Measurements from ENCODE around the gene RPL27A.
A peak's percentile ranks its signal among the peaks of the same experiment; 100 is the strongest.
"Not testable (repeated sequence)": the region's sequence is repeated elsewhere in the genome, so short reads cannot be mapped to it uniquely, and the experiment has no call there.

Gene RPL27A

GRCh38 chr11:8649361-8649760 lies 33.2 kb upstream of the RPL27A start:
- Histone ChIP-seq H3K9me3 (ENCODE audit: control insufficient read depth in 1 of 2, low read length in 2 of 2) (no peaks in the 10 kb centered on the region), H3K36me3 (ENCODE audit: control insufficient read depth in 1 of 2, insufficient read depth in 2 of 2, low read length in 2 of 2) (peaks cover 22 to 36% of the 10 kb centered on the region in 2 donors), H3K27me3 (ENCODE audit: control insufficient read depth in 1 of 2, insufficient read depth in 2 of 2, low read length in 2 of 2) (no peaks in the 10 kb centered on the region)

GRCh38 chr11:8650401-8650990 lies 32.1 kb upstream of the RPL27A start:
- no peaks in the 10 kb centered on the region for H3K4me1 ChIP-seq (ENCODE audit: control insufficient read depth in 1 of 2, insufficient read depth in 2 of 2, low read length in 2 of 2)
- H3K9me3 ChIP-seq (ENCODE audit: control insufficient read depth in 1 of 2, low read length in 2 of 2) = no peaks in the 10 kb centered on the region
- H3K27ac ChIP-seq (ENCODE audit: low read depth, low read length) = no peak overlapping the region
- H3K36me3 ChIP-seq (ENCODE audit: control insufficient read depth in 1 of 2, insufficient read depth in 2 of 2, low read length in 2 of 2) = peaks cover 20 to 25% of the 10 kb centered on the region in 2 donors
- H3K9ac ChIP-seq (ENCODE audit: low read depth in 1 of 2, low read length in 2 of 2) = no peak overlapping the region
- H3K27me3 ChIP-seq (ENCODE audit: control insufficient read depth in 1 of 2, insufficient read depth in 2 of 2, low read length in 2 of 2) = no peaks in the 10 kb centered on the region
- no peak overlapping the region for H3K4me3 ChIP-seq (ENCODE audit: low read depth in 1 of 2, low read length in 2 of 2)

More at GRCh38 chr11:8649361-8649760, 33.2 kb upstream of the RPL27A start:
- no peak overlapping the region for H3K4me3 ChIP-seq (ENCODE audit: low read depth in 1 of 2, low read length in 2 of 2)
- H3K27ac ChIP-seq (ENCODE audit: low read depth, low read length) = no peak overlapping the region
- H3K4me1 ChIP-seq (ENCODE audit: control insufficient read depth in 1 of 2, insufficient read depth in 2 of 2, low read length in 2 of 2) = no peaks in the 10 kb centered on the region
- no peak overlapping the region for H3K9ac ChIP-seq (ENCODE audit: low read depth in 1 of 2, low read length in 2 of 2)

GRCh38 chr11:8652140-8652539 lies 30.5 kb upstream of the RPL27A start:
- H3K27ac ChIP-seq (ENCODE audit: low read depth, low read length) = no peak overlapping the region
- no peaks in the 10 kb centered on the region for H3K4me1 ChIP-seq (ENCODE audit: control insufficient read depth in 1 of 2, insufficient read depth in 2 of 2, low read length in 2 of 2)
- peaks cover 13% of the 10 kb centered on the region in 2 donors for H3K36me3 ChIP-seq (ENCODE audit: control insufficient read depth in 1 of 2, insufficient read depth in 2 of 2, low read length in 2 of 2)
- no peaks in the 10 kb centered on the region for H3K27me3 ChIP-seq (ENCODE audit: control insufficient read depth in 1 of 2, insufficient read depth in 2 of 2, low read length in 2 of 2)
- H3K4me3 ChIP-seq (ENCODE audit: low read depth in 1 of 2, low read length in 2 of 2) = no peak overlapping the region
- H3K9ac ChIP-seq (ENCODE audit: low read depth in 1 of 2, low read length in 2 of 2) = no peak overlapping the region
- no peaks in the 10 kb centered on the region for H3K9me3 ChIP-seq (ENCODE audit: control insufficient read depth in 1 of 2, low read length in 2 of 2)

- Histone ChIP-seq H3K27ac (ENCODE audit: low read depth, low read length) (no peak overlapping the region), H3K4me1 (ENCODE audit: control insufficient read depth in 1 of 2, insufficient read depth in 2 of 2, low read length in 2 of 2) (no peaks in the 10 kb centered on the region)
Measured at GRCh38 chr11:8654503-8654902, 28.1 kb upstream of the RPL27A start.

GRCh38 chr11:8656291-8656690 lies 26.3 kb upstream of the RPL27A start:
- H3K9ac ChIP-seq (ENCODE audit: low read depth in 1 of 2, low read length in 2 of 2) = no peak overlapping the region
- H3K4me1 ChIP-seq (ENCODE audit: control insufficient read depth in 1 of 2, insufficient read depth in 2 of 2, low read length in 2 of 2) = no peaks in the 10 kb centered on the region

More at GRCh38 chr11:8654503-8654902, 28.1 kb upstream of the RPL27A start:
- Histone ChIP-seq H3K27me3 (ENCODE audit: control insufficient read depth in 1 of 2, insufficient read depth in 2 of 2, low read length in 2 of 2) (no peaks in the 10 kb centered on the region), H3K9ac (ENCODE audit: low read depth in 1 of 2, low read length in 2 of 2) (no peak overlapping the region), H3K36me3 (ENCODE audit: control insufficient read depth in 1 of 2, insufficient read depth in 2 of 2, low read length in 2 of 2) (peaks cover 0 to 6% of the 10 kb centered on the region in 2 donors), H3K4me3 (ENCODE audit: low read depth in 1 of 2, low read length in 2 of 2) (no peak overlapping the region), H3K9me3 (ENCODE audit: control insufficient read depth in 1 of 2, low read length in 2 of 2) (no peaks in the 10 kb centered on the region)

GRCh38 chr11:8658321-8659057 lies 24.1 kb upstream of the RPL27A start:
- Histone ChIP-seq H3K4me3 (ENCODE audit: low read depth in 1 of 2, low read length in 2 of 2) (no peak overlapping the region), H3K27ac (ENCODE audit: low read depth, low read length) (no peak overlapping the region)

More at GRCh38 chr11:8656291-8656690, 26.3 kb upstream of the RPL27A start:
- no peaks in the 10 kb centered on the region for H3K36me3 ChIP-seq (ENCODE audit: control insufficient read depth in 1 of 2, insufficient read depth in 2 of 2, low read length in 2 of 2)
- H3K4me3 ChIP-seq (ENCODE audit: low read depth in 1 of 2, low read length in 2 of 2) = no peak overlapping the region
- H3K27me3 ChIP-seq (ENCODE audit: control insufficient read depth in 1 of 2, insufficient read depth in 2 of 2, low read length in 2 of 2) = no peaks in the 10 kb centered on the region
- H3K27ac ChIP-seq (ENCODE audit: low read depth, low read length) = no peak overlapping the region
- H3K9me3 ChIP-seq (ENCODE audit: control insufficient read depth in 1 of 2, low read length in 2 of 2) = no peaks in the 10 kb centered on the region

GRCh38 chr11:8661001-8661795 lies 21.4 kb upstream of the RPL27A start:
- Histone ChIP-seq H3K9me3 (ENCODE audit: control insufficient read depth in 1 of 2, low read length in 2 of 2) (no peaks in the 10 kb centered on the region), H3K36me3 (ENCODE audit: control insufficient read depth in 1 of 2, insufficient read depth in 2 of 2, low read length in 2 of 2) (no peaks in the 10 kb centered on the region), H3K9ac (ENCODE audit: low read depth in 1 of 2, low read length in 2 of 2) (no peak overlapping the region), H3K27me3 (ENCODE audit: control insufficient read depth in 1 of 2, insufficient read depth in 2 of 2, low read length in 2 of 2) (no peaks in the 10 kb centered on the region), H3K4me1 (ENCODE audit: control insufficient read depth in 1 of 2, insufficient read depth in 2 of 2, low read length in 2 of 2) (no peaks in the 10 kb centered on the region), H3K4me3 (ENCODE audit: low read depth in 1 of 2, low read length in 2 of 2) (no peak overlapping the region), H3K27ac (ENCODE audit: low read depth, low read length) (no peak overlapping the region)

More at GRCh38 chr11:8658321-8659057, 24.1 kb upstream of the RPL27A start:
- Histone ChIP-seq H3K27me3 (ENCODE audit: control insufficient read depth in 1 of 2, insufficient read depth in 2 of 2, low read length in 2 of 2) (no peaks in the 10 kb centered on the region), H3K4me1 (ENCODE audit: control insufficient read depth in 1 of 2, insufficient read depth in 2 of 2, low read length in 2 of 2) (no peaks in the 10 kb centered on the region), H3K36me3 (ENCODE audit: control insufficient read depth in 1 of 2, insufficient read depth in 2 of 2, low read length in 2 of 2) (no peaks in the 10 kb centered on the region), H3K9ac (ENCODE audit: low read depth in 1 of 2, low read length in 2 of 2) (no peak overlapping the region), H3K9me3 (ENCODE audit: control insufficient read depth in 1 of 2, low read length in 2 of 2) (no peaks in the 10 kb centered on the region)

- Histone ChIP-seq H3K4me1 (ENCODE audit: control insufficient read depth in 1 of 2, insufficient read depth in 2 of 2, low read length in 2 of 2) (no peaks in the 10 kb centered on the region), H3K36me3 (ENCODE audit: control insufficient read depth in 1 of 2, insufficient read depth in 2 of 2, low read length in 2 of 2) (no peaks in the 10 kb centered on the region), H3K9me3 (ENCODE audit: control insufficient read depth in 1 of 2, low read length in 2 of 2) (no peaks in the 10 kb centered on the region), H3K9ac (ENCODE audit: low read depth in 1 of 2, low read length in 2 of 2) (no peak overlapping the region), H3K27ac (ENCODE audit: low read depth, low read length) (no peak overlapping the region), H3K27me3 (ENCODE audit: control insufficient read depth in 1 of 2, insufficient read depth in 2 of 2, low read length in 2 of 2) (no peaks in the 10 kb centered on the region), H3K4me3 (ENCODE audit: low read depth in 1 of 2, low read length in 2 of 2) (no peak overlapping the region)
Measured at GRCh38 chr11:8665222-8665621, 17.4 kb upstream of the RPL27A start.

- H3K4me3 ChIP-seq (ENCODE audit: low read depth in 1 of 2, low read length in 2 of 2); H3K9me3 ChIP-seq (ENCODE audit: control insufficient read depth in 1 of 2, low read length in 2 of 2); H3K27me3 ChIP-seq (ENCODE audit: control insufficient read depth in 1 of 2, insufficient read depth in 2 of 2, low read length in 2 of 2); H3K27ac ChIP-seq (ENCODE audit: low read depth, low read length); H3K9ac ChIP-seq (ENCODE audit: low read depth in 1 of 2, low read length in 2 of 2); H3K4me1 ChIP-seq (ENCODE audit: control insufficient read depth in 1 of 2, insufficient read depth in 2 of 2, low read length in 2 of 2): not testable (repeated sequence)
- peaks cover 11 to 14% of the 10 kb centered on the region in 2 donors for H3K36me3 ChIP-seq (ENCODE audit: control insufficient read depth in 1 of 2, insufficient read depth in 2 of 2, low read length in 2 of 2)
Measured at GRCh38 chr11:8670081-8670480, 12.5 kb upstream of the RPL27A start.

GRCh38 chr11:8671193-8671612 lies 11.4 kb upstream of the RPL27A start:
- no peak overlapping the region for H3K4me3 ChIP-seq (ENCODE audit: low read depth in 1 of 2, low read length in 2 of 2)
- H3K9ac ChIP-seq (ENCODE audit: low read depth in 1 of 2, low read length in 2 of 2) = no peak overlapping the region
- peak overlapping the region; percentile 62 for H3K27ac ChIP-seq (ENCODE audit: low read depth, low read length)
- peaks cover 8% of the 10 kb centered on the region in 2 donors for H3K4me1 ChIP-seq (ENCODE audit: control insufficient read depth in 1 of 2, insufficient read depth in 2 of 2, low read length in 2 of 2)
- no peaks in the 10 kb centered on the region for H3K9me3 ChIP-seq (ENCODE audit: control insufficient read depth in 1 of 2, low read length in 2 of 2)
- H3K27me3 ChIP-seq (ENCODE audit: control insufficient read depth in 1 of 2, insufficient read depth in 2 of 2, low read length in 2 of 2) = no peaks in the 10 kb centered on the region
- H3K36me3 ChIP-seq (ENCODE audit: control insufficient read depth in 1 of 2, insufficient read depth in 2 of 2, low read length in 2 of 2) = peaks cover 11 to 14% of the 10 kb centered on the region in 2 donors
